ENCODE measurements around the gene SLC25A3.

DNA sequence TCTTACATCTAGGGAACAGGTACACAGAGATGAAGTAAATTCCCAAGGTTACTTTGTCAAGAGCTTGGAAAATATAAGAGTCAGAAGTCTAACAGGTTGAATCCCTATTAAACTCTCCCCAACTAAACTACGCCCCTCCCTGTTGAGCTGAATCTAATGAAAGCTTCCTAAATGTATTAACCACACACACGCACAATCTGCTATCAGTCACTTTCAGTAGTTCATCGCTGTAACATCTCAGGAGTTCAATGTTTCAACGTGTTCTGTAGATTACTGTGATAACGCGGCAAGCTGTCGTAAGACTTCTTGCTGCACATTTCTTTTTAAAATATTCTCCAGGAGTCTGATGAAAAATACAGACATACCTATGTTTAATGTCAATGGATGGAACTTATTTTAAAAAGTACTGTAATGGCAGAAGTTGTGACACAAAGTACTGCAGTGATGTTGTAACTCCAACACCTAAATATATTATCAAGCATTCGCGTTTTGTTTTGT is 612 bp upstream of the SLC25A3 start:
- TF ChIP-seq, protein P1, sequence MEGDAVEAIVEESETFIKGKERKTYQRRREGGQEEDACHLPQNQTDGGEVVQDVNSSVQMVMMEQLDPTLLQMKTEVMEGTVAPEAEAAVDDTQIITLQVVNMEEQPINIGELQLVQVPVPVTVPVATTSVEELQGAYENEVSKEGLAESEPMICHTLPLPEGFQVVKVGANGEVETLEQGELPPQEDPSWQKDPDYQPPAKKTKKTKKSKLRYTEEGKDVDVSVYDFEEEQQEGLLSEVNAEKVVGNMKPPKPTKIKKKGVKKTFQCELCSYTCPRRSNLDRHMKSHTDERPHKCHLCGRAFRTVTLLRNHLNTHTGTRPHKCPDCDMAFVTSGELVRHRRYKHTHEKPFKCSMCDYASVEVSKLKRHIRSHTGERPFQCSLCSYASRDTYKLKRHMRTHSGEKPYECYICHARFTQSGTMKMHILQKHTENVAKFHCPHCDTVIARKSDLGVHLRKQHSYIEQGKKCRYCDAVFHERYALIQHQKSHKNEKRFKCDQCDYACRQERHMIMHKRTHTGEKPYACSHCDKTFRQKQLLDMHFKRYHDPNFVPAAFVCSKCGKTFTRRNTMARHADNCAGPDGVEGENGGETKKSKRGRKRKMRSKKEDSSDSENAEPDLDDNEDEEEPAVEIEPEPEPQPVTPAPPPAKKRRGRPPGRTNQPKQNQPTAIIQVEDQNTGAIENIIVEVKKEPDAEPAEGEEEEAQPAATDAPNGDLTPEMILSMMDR (IDR thresholded peaks at IDR 0.05), result no peak
- no peak for TF ChIP-seq POLR2A (IDR thresholded peaks at IDR 0.05)
